Measurements from ENCODE around the gene HSD17B12.

Gene HSD17B12

DNA sequence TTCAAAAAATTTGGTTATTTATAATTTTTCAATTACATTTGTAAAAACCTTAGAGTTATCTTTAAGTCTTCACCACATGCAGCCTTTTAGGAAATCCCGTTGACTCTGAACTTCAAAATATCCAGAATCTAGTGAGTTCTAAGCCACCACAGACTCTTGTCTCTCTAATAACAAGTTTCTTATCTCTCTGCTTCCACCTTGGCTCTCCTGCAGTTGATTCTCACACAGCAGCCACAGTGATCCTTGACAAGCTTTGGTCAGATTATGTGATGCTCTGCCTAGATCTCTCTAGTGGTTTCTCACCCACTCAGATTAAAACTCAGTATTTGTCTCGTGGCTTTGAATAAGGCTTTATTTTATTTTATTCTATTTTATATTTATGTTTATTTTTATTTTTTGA lies 8.6 kb downstream of the HSD17B12 start:
- no peak for DNase-seq

DNA sequence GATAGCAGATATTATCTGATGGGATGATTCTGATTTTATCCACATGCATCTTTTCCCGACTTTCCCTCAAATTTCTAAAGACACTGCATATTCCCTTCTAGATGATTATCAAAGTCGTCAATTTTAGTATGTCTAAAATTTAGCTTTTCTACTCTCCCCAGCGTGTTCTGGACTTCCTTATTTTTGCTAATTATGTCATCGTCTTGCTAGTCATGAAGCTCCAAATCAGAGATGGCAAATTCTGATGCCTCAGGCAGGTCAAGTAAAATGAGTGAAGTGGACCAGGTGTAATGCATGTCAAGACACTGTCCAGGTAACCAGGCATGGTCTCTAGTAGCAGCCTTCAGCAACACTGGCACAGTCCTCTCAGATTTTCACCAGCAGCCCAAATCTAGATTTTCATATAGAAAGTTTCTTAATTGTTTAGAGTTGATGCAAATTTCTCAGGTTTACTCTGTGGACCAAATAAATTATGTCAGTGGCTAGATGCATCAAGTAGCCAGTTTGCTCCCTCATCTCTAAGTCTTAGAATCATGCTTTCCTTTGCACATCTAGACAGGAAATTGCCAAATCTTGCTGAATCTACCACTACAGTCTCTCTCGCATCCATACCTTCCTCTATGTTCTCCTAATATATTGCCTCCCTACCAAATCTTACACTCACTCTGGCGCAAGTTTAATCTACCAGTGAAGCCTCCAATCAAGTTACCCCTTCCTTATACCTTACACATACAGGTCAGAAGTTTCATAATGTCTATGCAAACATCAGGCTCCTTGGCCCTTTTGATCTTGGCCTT lies 10.6 kb downstream of the HSD17B12 start:
- no peak for DNase-seq

DNA sequence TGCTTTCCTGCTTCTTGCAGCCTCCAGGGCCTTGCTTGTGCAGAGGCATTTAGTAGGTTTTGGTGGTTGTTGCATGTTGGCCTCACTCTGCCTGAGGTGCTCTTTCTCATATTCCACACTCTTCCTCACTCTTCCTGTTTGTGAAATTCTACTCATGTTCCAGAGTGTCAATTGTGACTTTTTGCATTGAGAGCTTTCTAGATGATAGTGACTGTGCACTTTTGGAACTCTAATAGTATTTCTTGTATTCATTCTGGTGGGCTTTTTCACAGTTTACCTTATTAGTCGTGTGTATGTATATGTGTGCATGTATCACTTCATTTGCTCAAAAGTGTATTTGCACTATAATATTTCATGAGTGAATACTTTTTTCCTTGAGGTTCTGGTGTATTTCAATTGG lies 11.3 kb downstream of the HSD17B12 start:
- DNase-seq: no peak

DNA sequence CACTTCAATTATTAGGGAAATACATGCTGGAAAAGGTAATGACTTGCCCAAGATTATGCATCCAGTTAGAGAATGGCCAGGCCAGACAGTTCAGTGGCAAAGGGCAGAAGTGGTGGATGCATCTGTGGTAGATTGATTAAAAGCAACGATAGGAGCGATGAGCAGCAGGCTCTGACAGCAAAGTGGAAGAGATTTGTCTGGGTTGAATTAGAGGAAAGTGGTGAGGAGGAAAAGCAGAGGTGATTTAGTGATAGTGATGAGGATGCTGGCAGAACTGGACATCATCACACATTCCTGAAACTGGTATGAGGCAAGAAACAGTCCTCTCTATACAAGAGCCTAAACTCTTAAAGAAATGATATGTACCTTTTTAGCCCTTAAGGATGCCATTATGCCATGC lies 12.5 kb downstream of the HSD17B12 start:
- DNase-seq: no peak

DNA sequence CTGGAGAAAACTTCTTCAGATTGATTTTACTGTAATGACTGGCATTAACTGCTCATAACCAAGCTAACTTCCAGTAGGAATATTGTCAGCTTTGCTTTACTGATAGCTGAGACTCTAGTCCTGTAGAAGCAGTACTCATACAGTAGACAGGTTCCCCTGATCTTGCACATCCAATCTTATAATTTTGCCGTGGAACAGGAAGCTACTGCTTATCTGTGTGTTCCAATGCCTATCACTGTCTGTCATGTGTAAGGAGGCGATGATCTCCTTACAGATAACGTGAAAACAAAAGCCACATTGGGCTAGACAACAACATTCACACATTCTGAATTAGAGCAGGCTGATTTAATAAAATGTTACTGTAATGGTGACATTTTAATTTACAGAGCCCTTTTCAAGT lies 13.2 kb downstream of the HSD17B12 start:
- no peak for DNase-seq

DNA sequence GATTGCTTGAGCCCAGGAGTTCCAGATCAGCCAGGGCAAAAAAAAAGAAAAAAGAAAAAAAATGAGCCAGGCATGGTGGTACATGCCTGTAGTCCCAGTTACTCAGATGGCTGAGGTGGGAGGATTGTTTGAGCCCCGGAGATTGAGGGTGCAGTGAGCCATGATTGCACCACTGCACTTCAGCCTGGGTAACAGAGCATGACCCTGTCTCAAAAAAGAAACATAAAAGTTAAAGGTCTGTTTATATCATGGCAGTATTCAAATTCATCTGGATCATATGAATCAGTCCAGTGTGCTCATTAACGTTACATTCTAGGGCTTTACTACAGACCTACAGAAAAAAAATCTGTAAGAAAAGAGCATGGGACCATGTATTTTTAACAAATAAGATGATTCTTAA lies 13.9 kb downstream of the HSD17B12 start:
- no peak for DNase-seq

DNA sequence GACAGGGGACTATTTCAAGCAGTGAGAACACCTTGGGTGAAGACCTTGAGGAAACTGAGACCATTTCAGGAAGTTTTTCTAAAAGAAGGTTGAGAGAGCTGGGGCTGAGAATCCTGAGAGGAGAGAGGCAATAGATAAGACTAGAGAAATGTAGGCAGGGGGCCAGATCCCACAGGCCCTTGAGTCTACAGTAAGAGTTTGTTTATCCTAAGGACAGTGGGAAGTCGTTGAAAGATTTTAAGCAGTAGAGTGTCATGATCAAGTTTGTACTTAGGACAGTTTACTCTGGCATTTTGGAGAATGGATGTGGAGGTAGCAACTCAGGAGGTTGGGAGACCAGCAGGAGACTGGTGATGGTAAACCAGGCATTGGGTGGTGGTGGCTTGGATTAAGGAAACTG lies 17.1 kb downstream of the HSD17B12 start:
- no peak for DNase-seq

DNA sequence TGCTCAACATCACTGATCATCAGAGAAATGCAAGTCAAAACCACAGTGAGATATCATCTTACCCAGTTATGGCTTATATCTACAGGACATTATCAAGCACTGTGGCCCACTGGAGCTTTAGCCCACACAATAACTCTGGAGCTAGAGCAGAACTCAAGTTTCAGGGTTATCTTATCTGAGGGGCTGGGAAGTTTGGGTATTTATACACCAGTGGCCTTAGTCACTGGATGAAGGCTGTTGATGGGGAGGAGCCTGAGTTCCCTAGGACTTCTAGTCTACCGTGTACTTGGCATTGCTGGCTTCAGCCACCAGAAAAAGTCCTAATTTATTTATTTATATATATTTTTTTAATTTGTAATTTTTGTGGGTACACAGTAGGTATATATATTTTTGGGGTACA lies 19.3 kb downstream of the HSD17B12 start:
- no peak for DNase-seq

DNA sequence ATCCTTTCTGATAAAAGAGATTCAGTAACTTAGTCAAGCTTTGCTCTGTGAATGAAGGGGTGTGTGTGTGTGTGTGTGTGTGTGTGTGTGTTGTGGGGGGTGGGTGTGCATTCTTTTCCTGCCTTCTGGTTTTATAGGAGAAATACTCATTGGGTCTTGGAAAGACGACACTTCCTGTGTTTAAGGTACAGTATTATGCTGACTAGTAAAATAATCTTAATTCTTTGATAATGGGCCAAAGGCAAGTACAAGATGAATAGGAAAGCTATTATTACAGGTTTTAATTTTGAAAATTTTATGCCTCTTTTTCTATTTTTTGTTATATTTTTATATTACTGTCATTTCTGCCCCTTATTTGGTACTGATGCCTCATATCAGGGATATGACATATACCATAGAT lies 26.1 kb downstream of the HSD17B12 start:
- DNase-seq: no peak

DNA sequence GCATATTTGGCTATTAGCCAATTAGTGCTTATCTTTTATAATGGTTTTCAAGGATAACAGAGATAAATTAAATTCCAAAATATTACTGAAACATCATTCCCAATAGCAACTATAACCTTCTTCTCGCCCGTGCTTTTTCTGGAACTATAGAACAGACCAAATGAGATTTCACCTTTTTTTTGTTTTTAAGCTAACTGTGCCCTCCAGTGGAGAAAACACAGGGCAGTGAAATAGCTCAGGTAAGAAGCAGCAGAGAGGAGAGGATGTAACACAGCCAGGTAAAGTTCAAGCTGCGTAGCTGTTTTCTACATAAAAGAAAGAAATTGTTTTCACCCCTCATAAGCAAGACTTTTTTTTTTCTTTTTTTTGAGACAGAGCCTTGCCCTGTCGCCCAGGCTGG lies 28.2 kb downstream of the HSD17B12 start:
- no peak for DNase-seq

DNA sequence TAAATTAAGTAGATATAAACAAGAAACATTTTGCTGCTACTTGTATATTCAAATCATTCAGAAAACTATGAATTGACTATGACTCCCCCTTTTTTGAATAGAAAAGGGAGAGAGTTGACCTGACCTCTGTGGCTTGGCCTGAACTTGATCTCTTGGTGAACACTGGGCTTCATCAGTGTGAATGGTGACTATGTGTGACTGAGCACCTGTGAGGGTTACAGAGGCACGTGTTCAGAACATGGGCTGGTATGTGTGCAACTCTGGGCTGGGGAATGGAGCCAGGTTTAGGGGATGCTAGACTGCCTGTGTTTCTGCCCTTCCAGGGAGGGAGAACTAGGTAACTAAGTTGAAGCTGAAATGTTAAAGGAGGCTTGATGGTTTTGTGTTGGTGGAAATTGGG lies 29.2 kb downstream of the HSD17B12 start:
- DNase-seq: no peak

DNA sequence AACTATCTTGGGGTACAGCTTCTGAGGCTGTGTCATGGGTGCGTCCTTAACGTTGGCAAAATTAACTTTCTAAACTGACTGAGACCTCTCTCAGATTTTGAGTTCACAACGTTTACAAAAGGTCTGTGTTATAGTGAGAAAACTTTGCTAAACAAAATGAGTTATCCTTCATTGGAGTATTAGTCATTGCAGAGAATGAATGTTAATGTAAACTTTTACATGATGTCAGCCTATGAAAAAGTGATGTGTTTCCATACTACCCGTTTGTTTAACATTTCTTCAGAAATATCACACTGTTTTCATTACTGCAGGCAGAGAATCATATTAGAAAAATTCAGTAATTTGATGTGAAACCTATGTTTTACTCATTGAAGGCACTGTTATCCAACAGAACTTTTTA lies 32.1 kb downstream of the HSD17B12 start:
- no peak for DNase-seq

DNA sequence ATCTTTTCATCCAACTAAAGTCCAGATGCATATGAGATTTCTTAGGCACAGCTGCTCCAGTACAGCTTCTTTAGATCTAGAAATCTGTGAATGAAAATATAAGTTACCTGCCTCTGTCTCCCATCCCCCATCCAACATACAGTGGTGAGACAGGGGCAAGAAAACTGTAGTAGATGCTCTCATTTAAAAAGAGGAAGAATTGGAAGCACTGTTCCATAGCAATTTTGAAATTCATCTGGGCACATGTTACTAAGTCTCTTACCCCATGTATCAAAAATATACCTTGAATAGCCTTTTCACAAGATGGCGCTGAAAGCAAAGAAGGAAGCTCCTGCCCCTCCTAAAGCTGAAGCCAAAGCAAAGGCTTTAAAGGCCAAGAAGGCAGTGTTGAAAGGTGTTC lies 37.8 kb downstream of the HSD17B12 start:
- DNase-seq: no peak

DNA sequence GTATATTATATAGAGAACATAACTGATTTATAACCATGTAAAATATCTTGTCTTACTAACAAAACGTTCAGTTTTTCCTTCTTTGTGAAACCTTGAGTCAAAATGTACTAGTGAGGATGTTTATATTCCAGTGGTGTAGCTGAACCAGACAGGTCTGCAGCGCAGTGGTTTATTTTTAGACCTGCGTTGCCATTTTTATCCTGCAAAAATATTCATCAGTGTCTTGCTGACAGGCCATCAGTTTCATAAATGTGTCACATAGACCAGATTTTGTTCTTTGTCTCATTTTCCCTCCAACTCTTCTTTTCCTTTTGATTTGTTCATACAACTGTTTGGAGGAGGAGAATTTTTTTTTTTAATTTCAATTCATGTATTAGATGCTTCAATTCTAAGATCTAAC lies 43.1 kb downstream of the HSD17B12 start:
- DNase-seq: no peak

DNA sequence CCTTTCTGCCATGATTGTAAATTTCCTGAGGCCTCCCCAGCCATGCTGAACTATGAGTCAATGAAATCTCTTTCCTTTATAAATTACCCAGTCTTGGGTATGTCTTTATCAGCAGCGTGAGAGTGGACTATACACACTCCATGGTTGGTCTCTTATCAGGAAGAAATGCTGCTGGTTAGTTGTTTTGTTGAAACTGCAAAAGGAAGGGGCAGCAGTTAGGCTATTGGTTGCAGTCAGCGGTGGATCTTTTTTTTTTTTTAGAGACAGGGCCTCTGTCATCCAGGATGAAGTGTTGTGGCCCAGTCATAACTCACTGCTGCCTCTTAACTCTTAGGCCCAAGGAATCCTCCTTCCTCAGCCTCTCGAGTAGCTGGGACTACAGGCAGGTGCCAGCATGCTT lies 51.7 kb downstream of the HSD17B12 start:
- DNase-seq: no peak

DNA sequence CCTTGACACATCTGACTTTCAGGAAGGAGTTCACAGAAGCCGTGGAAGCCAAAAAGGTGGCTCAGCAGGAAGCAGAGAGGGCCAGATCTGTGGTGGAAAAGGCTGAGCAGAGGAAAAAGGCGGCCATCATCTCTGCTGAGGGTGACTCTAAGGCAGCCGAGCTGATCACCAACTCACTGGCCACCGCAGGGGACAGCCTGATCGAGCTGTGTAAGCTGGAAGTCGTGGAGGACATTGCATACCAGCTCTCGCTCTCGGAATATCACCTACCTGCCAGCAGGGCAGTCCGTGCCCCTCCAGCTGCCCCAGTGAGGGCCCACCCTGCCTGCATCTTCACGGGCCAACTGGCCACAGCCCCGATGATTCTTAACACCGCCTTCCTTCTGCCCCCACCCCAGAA lies 53.7 kb downstream of the HSD17B12 start:
- no peak for DNase-seq

DNA sequence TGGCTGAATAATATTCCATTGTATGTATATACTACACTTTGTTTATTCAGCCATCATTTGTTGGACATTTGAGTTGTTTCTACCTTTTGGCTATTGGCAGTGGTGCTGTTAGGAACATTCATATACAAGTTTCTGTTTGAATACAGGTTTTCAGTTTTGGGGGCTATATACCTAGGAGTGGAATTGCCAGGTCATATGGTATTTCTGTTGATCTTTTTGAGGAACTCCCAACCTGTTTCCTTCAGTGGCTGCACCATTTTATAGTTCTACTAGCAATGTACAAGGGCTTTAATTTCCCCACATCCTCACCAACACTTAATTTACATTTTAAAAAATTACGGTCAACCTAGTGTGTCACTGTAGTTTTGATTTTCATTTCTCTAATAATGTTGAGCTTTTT lies 54.6 kb downstream of the HSD17B12 start:
- DNase-seq: no peak

DNA sequence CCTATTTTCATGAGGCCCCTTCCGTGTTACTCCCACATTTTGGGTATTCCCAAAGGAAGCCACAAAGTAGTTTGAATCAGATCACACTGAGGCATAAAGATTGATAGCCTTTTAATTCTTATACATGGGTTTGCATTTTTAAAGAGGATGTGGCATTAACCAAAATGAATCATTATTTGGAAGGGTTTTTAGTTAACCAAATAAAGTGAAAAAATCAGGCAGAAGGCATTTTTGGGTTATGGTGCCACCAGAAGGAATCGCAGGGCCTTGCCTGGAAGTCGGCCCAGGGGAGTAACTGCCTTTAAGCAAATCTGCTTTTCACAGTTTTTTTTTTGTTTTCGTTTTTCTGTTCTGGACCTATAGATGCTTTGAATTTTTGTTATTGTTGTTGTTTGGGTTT lies 55.4 kb downstream of the HSD17B12 start:
- DNase-seq: no peak

DNA sequence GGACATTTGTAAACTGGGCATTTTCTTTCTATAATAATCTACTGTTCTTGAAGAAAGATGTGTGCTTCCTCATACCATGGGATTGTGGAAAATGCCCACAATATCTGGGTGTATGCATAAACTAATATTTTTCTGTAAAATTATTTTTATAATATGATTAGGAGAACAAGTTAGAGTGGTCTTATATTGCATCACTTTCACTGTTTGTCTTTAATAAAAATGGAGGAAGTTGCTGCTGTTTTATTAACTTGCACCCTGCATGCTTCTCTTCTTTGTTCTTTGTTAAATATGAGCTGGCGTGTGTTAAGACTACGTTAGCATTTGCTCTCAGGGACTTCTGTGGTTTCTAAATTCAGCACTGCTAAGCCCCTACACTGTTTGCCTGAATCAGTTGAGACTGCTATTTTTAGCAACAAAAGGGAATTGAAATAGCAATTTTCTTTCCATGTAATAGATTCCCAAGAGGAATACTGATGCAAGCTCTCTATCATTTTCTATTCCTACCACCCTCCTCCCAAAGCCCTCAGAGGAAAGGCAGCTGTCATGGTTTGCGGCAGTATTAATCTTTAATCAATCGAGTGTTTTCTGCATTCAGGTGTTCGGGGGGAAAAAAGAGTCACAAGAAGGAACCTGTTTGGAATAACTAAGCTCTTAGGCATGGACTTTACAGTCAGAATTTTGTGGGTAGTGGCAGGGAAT lies 56.1 kb downstream of the HSD17B12 start:
- DNase-seq: no peak

DNA sequence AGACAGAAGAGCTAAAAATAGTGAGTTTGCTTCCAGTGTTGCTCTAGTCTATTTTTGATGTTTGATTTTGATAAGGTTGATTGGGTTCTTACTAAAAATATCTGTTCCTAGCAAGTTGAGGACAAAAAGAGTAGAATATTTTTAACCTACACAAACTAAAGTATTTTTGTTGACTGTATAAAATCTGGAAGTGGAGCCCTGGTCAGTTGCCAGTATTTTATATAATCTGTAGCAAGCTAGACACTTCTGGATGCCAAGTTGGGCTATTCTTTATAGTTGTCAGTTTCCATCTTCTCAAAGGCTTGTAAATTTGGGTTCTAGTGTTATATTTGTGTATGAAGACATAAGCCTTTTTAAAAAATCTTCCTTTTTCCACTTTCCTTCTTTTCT lies 56.7 kb downstream of the HSD17B12 start:
- no peak for DNase-seq

DNA sequence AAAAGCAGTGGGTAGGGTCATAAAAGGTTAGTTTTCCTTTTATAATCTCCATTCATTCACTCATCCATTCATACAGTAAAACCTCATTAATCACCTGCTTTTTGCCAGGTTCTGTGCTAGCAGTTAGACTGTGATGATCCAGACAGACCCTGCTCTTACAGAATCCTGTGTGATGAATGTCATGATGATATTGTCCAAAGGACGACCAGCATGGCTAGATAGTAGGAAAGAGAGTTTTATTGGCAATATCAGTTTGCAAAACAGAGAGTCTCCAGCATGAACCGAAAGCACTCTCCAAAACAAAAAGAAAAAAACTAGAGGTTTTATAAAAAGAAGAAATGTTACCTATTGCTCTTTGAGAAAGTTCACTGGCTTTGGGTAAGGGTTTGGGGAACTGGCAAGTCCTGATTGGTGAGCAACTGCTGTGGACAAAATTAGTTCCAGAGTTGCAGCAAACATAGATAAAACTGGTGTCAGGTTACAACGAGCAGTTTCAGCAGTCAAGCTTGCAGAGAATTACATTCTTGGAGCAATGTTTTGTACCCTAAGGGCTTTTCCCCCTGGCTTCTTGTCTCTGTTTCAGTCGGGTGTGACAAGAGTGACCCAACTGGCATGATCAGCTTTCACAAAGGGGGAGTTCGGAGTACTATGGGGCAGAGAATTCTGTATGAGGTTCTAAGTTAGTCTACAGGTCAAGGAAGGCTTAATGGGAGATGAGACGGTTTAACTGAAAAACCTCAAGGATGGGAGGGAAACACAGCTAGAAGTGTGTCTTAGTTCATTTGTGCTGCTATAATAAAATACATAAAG lies 58.3 kb downstream of the HSD17B12 start:
- no peak for DNase-seq

DNA sequence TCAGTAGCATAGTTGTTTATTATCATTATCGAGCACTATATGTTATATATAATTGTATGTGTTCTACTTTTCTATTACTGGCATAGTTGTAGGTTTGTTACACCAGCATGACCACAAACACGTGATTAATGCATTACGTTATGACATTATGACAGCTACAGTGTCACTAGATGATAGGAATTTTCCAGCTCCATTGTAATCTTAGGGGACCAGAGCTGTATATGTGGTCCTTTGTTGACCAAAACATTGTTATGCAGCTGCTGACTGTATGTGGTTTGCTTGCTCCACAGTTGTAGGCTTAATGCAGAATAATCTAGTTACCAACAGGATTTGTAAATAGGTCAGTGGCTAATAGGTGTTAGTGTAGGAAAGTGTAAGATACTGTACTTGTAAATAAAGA lies 66.1 kb downstream of the HSD17B12 start:
- DNase-seq: no peak

DNA sequence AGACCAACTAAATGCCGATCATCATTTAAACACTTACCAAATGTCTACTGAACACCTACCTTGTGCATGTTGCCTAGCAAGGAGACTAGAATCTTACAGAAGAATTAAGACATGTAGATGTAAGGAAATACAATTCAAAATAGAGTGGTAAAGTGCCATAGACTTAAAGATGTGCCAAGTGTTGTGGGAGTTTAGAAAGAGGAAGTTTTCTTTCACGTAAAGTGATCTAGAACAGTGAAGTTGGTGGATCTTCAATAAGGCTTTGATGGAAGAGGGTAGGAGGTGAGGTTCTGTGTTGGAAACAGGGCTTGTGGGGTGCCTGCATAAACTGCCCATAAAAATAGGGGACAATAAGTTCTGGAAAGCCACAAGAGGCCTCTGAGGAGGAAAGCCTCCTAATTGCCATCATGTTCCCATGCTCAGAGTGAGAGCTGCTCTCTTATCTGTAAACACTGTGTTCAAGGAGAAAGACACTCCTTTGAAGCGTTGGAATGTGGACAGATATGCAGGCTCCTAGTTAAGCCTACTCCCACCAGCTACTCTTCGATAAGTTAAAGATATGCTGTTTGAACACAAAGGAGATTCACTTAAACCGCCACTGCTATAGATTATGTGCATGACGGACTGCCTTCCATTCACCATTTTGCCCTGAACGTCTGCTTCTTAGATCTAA lies 66.7 kb downstream of the HSD17B12 start:
- no peak for DNase-seq

Measured in T-helper 1 cell (primary cell).